Heart left ventricle (tissue), 16 donors: ENCODE data around the gene SPDYE17. TPM values are rescaled to one million over a fixed set of nuclear protein-coding genes. Genes with fewer than 3 reads are reported as not detected.
"Not testable (repeated sequence)": the region's sequence is repeated elsewhere in the genome, so short reads cannot be mapped to it uniquely, and the experiment has no call there.

Experiments
- ATAC-seq, 4 donors: fragments of 200-7000 bp; cut with Tn5 transposase; one replicate each; pipeline ENCODE4 v1.9.1; 2020 to 2022; ENCODE audit warnings: moderate library complexity in 4 of 4, mild to moderate bottlenecking in 3 of 4, moderate number of reproducible peaks in 1 of 4
- DNase-seq, 5 donors: peaks; one replicate each; pipeline ENCODE4 v3.0.0-alpha.2; 2020
- H3K27ac ChIP-seq, 12 donors: fragments of 200-600 bp; sonication (generic) in 4 of 12; one replicate each; pipeline versions ENCODE4 v1.5.0 to v1.8.0; 2016 to 2022; ENCODE audit warnings: mild to moderate bottlenecking in 2 of 12
- H3K27me3 ChIP-seq, 9 donors: fragments of 200-600 bp; sonication (generic) in 2 of 9; one replicate each; pipeline versions ENCODE4 v1.5.1 to v1.8.0; 2016 to 2022; ENCODE audit warnings: mild to moderate bottlenecking in 3 of 9
- H3K36me3 ChIP-seq, 9 donors: fragments of 200-600 bp; sonication (generic) in 2 of 9; one replicate each; pipeline versions ENCODE4 v1.5.0 to v1.8.0; 2018 to 2022; ENCODE audit warnings: mild to moderate bottlenecking in 2 of 9
- H3K4me1 ChIP-seq, 12 donors: fragments of 200-600 bp; sonication (generic) in 4 of 12; one replicate each; pipeline versions ENCODE4 v1.5.0 to v1.8.0; 2016 to 2022; ENCODE audit warnings: mild to moderate bottlenecking in 3 of 12
- H3K4me3 ChIP-seq, 12 donors: fragments of 200-600 bp; sonication (generic) in 4 of 12; one replicate each; pipeline versions ENCODE4 v1.5.0 to v1.8.0; 2017 to 2022; ENCODE audit warnings: mild to moderate bottlenecking in 9 of 12, moderate library complexity in 4 of 12
- H3K9me3 ChIP-seq, 12 donors: fragments of 200-600 bp; sonication (generic) in 4 of 12; one replicate each; pipeline versions ENCODE4 v1.5.0 to v1.8.0; 2016 to 2022; ENCODE audit warnings: mild to moderate bottlenecking in 1 of 12
- WGBS, 4 donors: extraction: QIAGEN DNeasy Blood & Tissue Kit in 2 of 4; methylation state at CpG; one replicate each; pipeline versions ENCODE4 v1.1.5 to v1.1.7; 2013 to 2018; 5-methylcytosine and 5-hydroxymethylcytosine counted together
- intact Hi-C, 10 donors: fragments of 100-400 bp; cut with DNase I; formaldehyde crosslinking; loops; one replicate each; pipeline versions ENCODE4 v1.11.1 to v1.14.2; 2022
- polyA plus RNA-seq, 2 donors: library from polyadenylated mRNA; stranded (reverse); fragments of 200-250 nt; gene quantifications; one replicate each; pipeline ENCODE4 v1.2.3, GENCODE V29; 2013
- total RNA-seq, 9 donors: library from RNA; depleted of rRNA in 2 of 9; stranded (reverse); fragments of >200 nt in 2 of 9; fragmentation: NEBNext Ultra II Directional in 3 of 9; extraction: Animal tissue kit (Norgen Biotek cat#: 25700) in 3 of 9; gene quantifications; one replicate each; pipeline versions ENCODE4 v1.1.0 to v1.2.4, GENCODE V29; 2016 to 2023
- donor health status: ischemic (EF 13 %, LVEDD 7.1; RV severe dilation, severe dysfunction).
- donor health status: healthy with polysubstance abuse.
- donor health status: DM: no; HTN: yes; CAD: no.
- donor health status: DM: no; HTN: no; CAD: no.
- donor health status: ischemic (EF 25% LVEDD 6.9; RV normal size, moderate dysfunction).
- donor health status: ischemic (EF 25% LVEDD 5.7; RV mildly dilated, moderate dysfunction).
- donor health status: healthy.
- donor health status: DM: yes; HTN: yes; CAD: no.
- donor health status: ischemic (EF 35%, LVEDD 5.7; RV mildly dilated, moderate dysfunction).
- donor health status: nonischemic (EF 11% LVEDD 7.7; RV severe dilation, severe dysfunction).
- donor health status: DM: yes; HTN: yes; CAD: no.
- donor health status: PGD.
- donor health status: ischemic (EF 29% LVEDD 5.4; RV normal size, mild dysfunction).
- donor health status: nonischemic (EF 23%, LVEDD 6.1; RV moderate dilation, normal function).

The SPDYE17 gene
- total and polyA plus RNA-seq, 11 donors, result not detected

GRCh38 chr7:76974336-76974735, 57.8 kb downstream of the SPDYE17 start:
- ATAC-seq, H3K4me1 ChIP-seq, H3K36me3 ChIP-seq, H3K9me3 ChIP-seq, H3K27me3 ChIP-seq, H3K27ac ChIP-seq, H3K4me3 ChIP-seq, DNase-seq, intact Hi-C loops: not testable (repeated sequence)
- WGBS, 4 donors, result 93 to 100% (median 97%) methylated on average over 5 to 7 of the region's 12 CpGs

DNA sequence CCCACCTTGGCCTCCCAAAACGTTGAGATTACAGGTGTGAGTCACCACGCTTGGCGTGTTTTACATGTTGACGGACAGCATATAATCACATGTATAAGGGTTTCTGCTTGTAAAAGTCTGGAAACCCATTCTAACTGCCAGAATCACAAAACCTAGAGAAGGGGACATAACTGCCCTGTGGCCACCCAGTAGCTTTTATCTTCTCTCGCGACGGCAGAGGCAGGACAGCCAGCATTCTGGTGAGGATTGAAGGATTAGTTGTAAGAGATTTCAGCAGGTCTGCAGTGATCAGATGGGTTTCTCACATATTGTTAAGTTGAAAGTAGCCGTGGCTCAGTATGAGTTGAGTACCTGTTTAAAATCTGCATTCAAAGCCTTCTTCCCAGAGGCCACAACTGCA, 59.8 kb downstream of the SPDYE17 start:
- 81 to 94% (median 88%) methylated on average over 7 to 8 of the region's 8 CpGs for WGBS, 4 donors

More for the DNA sequence above, 59.8 kb downstream of the SPDYE17 start:
- H3K27me3 ChIP-seq, H3K4me3 ChIP-seq, H3K36me3 ChIP-seq, intact Hi-C loops, DNase-seq, ATAC-seq, H3K4me1 ChIP-seq, H3K9me3 ChIP-seq, H3K27ac ChIP-seq: not testable (repeated sequence)

Other genes starting within 250 kb of the SPDYE17 start
- under 1 TPM in 6 of 9 donors, not detected in 3; 0.40 to 0.74 (median 0.54) TPM for gene SPDYE18, start 30.2 kb upstream of the SPDYE17 start, total RNA-seq
- gene SPDYE18, start 30.2 kb upstream of the SPDYE17 start, polyA plus RNA-seq, result 1 to 10 TPM in 1 of 2 donors, under 1 TPM in 1; 0.21 to 1.0 TPM
- gene CCDC146, start 90.3 kb upstream of the SPDYE17 start, total RNA-seq, result 10 to 100 TPM in 3 of 9 donors, 1 to 10 TPM in 6; 5.3 to 13.3 (median 6.8) TPM
- gene CCDC146, start 90.3 kb upstream of the SPDYE17 start, polyA plus RNA-seq, result 1 to 10 TPM; 2.1 to 3.5 TPM
- gene FGL2, start 167.5 kb upstream of the SPDYE17 start, total RNA-seq, result 10 to 100 TPM in 4 of 9 donors, 1 to 10 TPM in 5; 7.3 to 56.9 (median 9.2) TPM
- gene FGL2, start 167.5 kb upstream of the SPDYE17 start, polyA plus RNA-seq, result 1 to 10 TPM; 2.5 to 5.3 TPM